ENCODE results near the gene FMR1. TPM values are rescaled to one million over a fixed set of nuclear protein-coding genes. Genes with fewer than 3 reads are reported as not detected.

FMR1 gene
- polyA plus RNA-seq, 2 of the 4 experiments (the other 2 are of a cell fraction), result 32.6 to 38.8 TPM

DNA sequence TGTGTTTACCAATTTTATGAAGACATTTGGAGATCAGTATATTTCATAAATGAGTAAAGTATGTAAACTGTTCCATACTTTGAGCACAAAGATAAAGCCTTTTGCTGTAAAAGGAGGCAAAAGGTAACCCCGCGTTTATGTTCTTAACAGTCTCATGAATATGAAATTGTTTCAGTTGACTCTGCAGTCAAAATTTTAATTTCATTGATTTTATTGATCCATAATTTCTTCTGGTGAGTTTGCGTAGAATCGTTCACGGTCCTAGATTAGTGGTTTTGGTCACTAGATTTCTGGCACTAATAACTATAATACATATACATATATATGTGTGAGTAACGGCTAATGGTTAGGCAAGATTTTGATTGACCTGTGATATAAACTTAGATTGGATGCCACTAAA is 1.9 kb downstream of the FMR1 start:
- FAIRE-seq, result no peak
- POLR2A ChIA-PET, result no interaction called here
- H3K27ac ChIP-seq, result no peak overlapping the region; a peak in 1 of 6 replicates

DNA sequence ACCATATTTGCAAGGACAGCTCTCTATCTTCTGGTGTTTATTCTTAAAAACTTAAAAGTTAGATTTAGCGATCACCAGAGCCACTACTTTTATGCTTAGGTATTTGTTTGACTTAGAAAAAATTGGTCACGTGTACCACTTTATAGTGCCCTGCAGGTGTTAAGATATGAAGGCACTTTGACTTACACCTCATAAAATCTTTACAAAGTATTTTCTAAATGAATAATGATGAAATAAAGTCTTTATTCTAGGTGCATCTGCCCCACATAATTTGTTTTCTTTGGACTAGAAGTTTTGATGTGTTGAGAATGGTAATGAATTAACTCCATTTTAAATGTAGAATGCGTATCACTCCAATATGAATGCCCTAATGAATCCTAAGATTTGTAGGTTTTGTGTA is 2.9 kb downstream of the FMR1 start:
- no peak for ATAC-seq
- Histone ChIP-seq H3K4me2 (peak overlapping the region; percentile 97; the same call in 2 of the 3 replicates), H3K4me1 (peaks cover 30% of the 10 kb centered on the region; the same call in 2 of the 3 replicates), H3K9me3 (no peaks in the 10 kb centered on the region), H3K27ac (no peak overlapping the region), H3K4me3 (no peak overlapping the region)
- TF ChIP-seq NFE2L2 (conservative IDR thresholded peaks at IDR 0.05; ENCODE audit: low read length) (no peak), JUNB (IDR thresholded peaks at IDR 0.05) (no peak), FOSL2 (IDR thresholded peaks at IDR 0.05) (no peak), FOSL2 (CRISPR knock-in tag; IDR thresholded peaks at IDR 0.05) (no peak), KDM1A (IDR thresholded peaks at IDR 0.05; ENCODE audit: low read depth) (no peak), ZC3H11A (IDR thresholded peaks at IDR 0.05) (no peak), PHF8 (IDR thresholded peaks at IDR 0.05; ENCODE audit: borderline replicate concordance, low read depth) (no peak), TP53 (CRISPR knock-in tag; IDR thresholded peaks at IDR 0.05) (no peak), RNF2 (IDR thresholded peaks at IDR 0.05; ENCODE audit: borderline replicate concordance, low read depth) (no peak), CHD4 (IDR thresholded peaks at IDR 0.05; ENCODE audit: borderline replicate concordance) (no peak), ESRRA (IDR thresholded peaks at IDR 0.05; ENCODE audit: borderline replicate concordance, low read length) (no peak), RFX5 (IDR thresholded peaks at IDR 0.05) (no peak), RAD21 (conservative IDR thresholded peaks at IDR 0.05 in 1 of 2, IDR thresholded peaks at IDR 0.05 in 1 of 2) (no peak)
- TF ChIP-seq, protein P1, sequence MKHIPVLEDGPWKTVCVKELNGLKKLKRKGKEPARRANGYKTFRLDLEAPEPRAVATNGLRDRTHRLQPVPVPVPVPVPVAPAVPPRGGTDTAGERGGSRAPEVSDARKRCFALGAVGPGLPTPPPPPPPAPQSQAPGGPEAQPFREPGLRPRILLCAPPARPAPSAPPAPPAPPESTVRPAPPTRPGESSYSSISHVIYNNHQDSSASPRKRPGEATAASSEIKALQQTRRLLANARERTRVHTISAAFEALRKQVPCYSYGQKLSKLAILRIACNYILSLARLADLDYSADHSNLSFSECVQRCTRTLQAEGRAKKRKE (CRISPR knock-in tag; IDR thresholded peaks at IDR 0.05; ENCODE audit: low read depth), result no peak
- TF ChIP-seq, protein P2, sequence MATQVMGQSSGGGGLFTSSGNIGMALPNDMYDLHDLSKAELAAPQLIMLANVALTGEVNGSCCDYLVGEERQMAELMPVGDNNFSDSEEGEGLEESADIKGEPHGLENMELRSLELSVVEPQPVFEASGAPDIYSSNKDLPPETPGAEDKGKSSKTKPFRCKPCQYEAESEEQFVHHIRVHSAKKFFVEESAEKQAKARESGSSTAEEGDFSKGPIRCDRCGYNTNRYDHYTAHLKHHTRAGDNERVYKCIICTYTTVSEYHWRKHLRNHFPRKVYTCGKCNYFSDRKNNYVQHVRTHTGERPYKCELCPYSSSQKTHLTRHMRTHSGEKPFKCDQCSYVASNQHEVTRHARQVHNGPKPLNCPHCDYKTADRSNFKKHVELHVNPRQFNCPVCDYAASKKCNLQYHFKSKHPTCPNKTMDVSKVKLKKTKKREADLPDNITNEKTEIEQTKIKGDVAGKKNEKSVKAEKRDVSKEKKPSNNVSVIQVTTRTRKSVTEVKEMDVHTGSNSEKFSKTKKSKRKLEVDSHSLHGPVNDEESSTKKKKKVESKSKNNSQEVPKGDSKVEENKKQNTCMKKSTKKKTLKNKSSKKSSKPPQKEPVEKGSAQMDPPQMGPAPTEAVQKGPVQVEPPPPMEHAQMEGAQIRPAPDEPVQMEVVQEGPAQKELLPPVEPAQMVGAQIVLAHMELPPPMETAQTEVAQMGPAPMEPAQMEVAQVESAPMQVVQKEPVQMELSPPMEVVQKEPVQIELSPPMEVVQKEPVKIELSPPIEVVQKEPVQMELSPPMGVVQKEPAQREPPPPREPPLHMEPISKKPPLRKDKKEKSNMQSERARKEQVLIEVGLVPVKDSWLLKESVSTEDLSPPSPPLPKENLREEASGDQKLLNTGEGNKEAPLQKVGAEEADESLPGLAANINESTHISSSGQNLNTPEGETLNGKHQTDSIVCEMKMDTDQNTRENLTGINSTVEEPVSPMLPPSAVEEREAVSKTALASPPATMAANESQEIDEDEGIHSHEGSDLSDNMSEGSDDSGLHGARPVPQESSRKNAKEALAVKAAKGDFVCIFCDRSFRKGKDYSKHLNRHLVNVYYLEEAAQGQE (IDR thresholded peaks at IDR 0.05), result no peak
- TF ChIP-seq, protein P3, sequence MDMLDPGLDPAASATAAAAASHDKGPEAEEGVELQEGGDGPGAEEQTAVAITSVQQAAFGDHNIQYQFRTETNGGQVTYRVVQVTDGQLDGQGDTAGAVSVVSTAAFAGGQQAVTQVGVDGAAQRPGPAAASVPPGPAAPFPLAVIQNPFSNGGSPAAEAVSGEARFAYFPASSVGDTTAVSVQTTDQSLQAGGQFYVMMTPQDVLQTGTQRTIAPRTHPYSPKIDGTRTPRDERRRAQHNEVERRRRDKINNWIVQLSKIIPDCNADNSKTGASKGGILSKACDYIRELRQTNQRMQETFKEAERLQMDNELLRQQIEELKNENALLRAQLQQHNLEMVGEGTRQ (IDR thresholded peaks at IDR 0.05), result no peak
- ChIA-PET POLR2A (no interaction called here), CTCF (no interaction called here)
- WGBS (ENCODE audit: missing lambda C conversion rate), result 75% methylated on average over 3 of the region's 3 CpGs
- no peak for FAIRE-seq
- DNase-seq (ENCODE audit: low read depth in 1 of 2, low spot score in 1 of 2), result no peak

More for the DNA sequence above, 1.9 kb downstream of the FMR1 start:
- ATAC-seq (no peak), DNase-seq (ENCODE audit: low read depth in 1 of 2, low spot score in 1 of 2) (no peak)
- WGBS (ENCODE audit: missing lambda C conversion rate), result 87% methylated on average over 6 of the region's 6 CpGs
- peak overlapping the region; percentile 92 for H3K4me3 ChIP-seq
- TF ChIP-seq BHLHE40 (IDR thresholded peaks at IDR 0.05; ENCODE audit: low read depth, low read length), result no peak
- TF ChIP-seq, protein P4, sequence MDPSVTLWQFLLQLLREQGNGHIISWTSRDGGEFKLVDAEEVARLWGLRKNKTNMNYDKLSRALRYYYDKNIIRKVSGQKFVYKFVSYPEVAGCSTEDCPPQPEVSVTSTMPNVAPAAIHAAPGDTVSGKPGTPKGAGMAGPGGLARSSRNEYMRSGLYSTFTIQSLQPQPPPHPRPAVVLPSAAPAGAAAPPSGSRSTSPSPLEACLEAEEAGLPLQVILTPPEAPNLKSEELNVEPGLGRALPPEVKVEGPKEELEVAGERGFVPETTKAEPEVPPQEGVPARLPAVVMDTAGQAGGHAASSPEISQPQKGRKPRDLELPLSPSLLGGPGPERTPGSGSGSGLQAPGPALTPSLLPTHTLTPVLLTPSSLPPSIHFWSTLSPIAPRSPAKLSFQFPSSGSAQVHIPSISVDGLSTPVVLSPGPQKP (IDR thresholded peaks at IDR 0.05; ENCODE audit: low read depth, low read length), result no peak
- TF ChIP-seq ZC3H11A (IDR thresholded peaks at IDR 0.05), result no peak
- TF ChIP-seq KDM1A (IDR thresholded peaks at IDR 0.05; ENCODE audit: low read depth), result no peak
- no peak for TF ChIP-seq NFE2L2 (conservative IDR thresholded peaks at IDR 0.05; ENCODE audit: low read length)
- TF ChIP-seq FOSB (CRISPR knock-in tag; IDR thresholded peaks at IDR 0.05), result no peak
- TF ChIP-seq SREBF2 (IDR thresholded peaks at IDR 0.05), result no peak
- TF ChIP-seq TFCP2L1 (CRISPR knock-in tag; IDR thresholded peaks at IDR 0.05), result no peak
- TF ChIP-seq MYC (IDR thresholded peaks at IDR 0.05; ENCODE audit: borderline replicate concordance, low read length), result no peak
- TF ChIP-seq, protein P3 (IDR thresholded peaks at IDR 0.05), result no peak
- no peak for TF ChIP-seq POLR2AphosphoS2 (conservative IDR thresholded peaks at IDR 0.05; ENCODE audit: low read length)
- TF ChIP-seq, protein P5, sequence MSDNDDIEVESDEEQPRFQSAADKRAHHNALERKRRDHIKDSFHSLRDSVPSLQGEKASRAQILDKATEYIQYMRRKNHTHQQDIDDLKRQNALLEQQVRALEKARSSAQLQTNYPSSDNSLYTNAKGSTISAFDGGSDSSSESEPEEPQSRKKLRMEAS (IDR thresholded peaks at IDR 0.05), result no peak
- no peak for TF ChIP-seq FOSL2 (IDR thresholded peaks at IDR 0.05)
- TF ChIP-seq FOSL2 (CRISPR knock-in tag; IDR thresholded peaks at IDR 0.05), result no peak
- TF ChIP-seq, protein P6, sequence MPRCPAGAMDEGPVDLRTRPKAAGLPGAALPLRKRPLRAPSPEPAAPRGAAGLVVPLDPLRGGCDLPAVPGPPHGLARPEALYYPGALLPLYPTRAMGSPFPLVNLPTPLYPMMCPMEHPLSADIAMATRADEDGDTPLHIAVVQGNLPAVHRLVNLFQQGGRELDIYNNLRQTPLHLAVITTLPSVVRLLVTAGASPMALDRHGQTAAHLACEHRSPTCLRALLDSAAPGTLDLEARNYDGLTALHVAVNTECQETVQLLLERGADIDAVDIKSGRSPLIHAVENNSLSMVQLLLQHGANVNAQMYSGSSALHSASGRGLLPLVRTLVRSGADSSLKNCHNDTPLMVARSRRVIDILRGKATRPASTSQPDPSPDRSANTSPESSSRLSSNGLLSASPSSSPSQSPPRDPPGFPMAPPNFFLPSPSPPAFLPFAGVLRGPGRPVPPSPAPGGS (IDR thresholded peaks at IDR 0.05), result no peak
- TF ChIP-seq ZNF302 (CRISPR knock-in tag; IDR thresholded peaks at IDR 0.05), result no peak
- TF ChIP-seq MAZ (IDR thresholded peaks at IDR 0.05; ENCODE audit: borderline replicate concordance, low read depth, low read length), result no peak
- TF ChIP-seq RAD21 (conservative IDR thresholded peaks at IDR 0.05 in 1 of 2, IDR thresholded peaks at IDR 0.05 in 1 of 2), result no peak
- H3K4me1 ChIP-seq, result peaks cover 30% of the 10 kb centered on the region; the same call in 2 of the 3 replicates
- CTCF ChIA-PET, result no interaction called here
- no peaks in the 10 kb centered on the region for H3K9me3 ChIP-seq
- H3K4me2 ChIP-seq, result peak overlapping the region; percentile 97

Data from A549 (cell line).